BLaER1 treated with 17β-estradiol and CSF1 and Interleukin-3, amounts not matched to agents 10 nM and 100 nM (cell line): ENCODE results near the gene ABHD14A.

ENCODE experiments used
- H3K27ac ChIP-seq, 11 experiments: shearing (Covaris generic); formaldehyde crosslinking; 2 replicates each; pipeline ENCODE4 v1.8.1; 2022
- H3K27me3 ChIP-seq, 11 experiments: shearing (Covaris generic); formaldehyde crosslinking; 2 replicates each; pipeline ENCODE4 v1.8.1; 2022
- H3K36me3 ChIP-seq, 11 experiments: shearing (Covaris generic); formaldehyde crosslinking; 2 replicates each; pipeline ENCODE4 v1.8.1; 2022
- H3K4me1 ChIP-seq, 10 experiments: shearing (Covaris generic); formaldehyde crosslinking; 2 replicates each; pipeline ENCODE4 v1.8.1; 2022
- H3K4me2 ChIP-seq, 11 experiments: shearing (Covaris generic); formaldehyde crosslinking; 2 replicates each; pipeline ENCODE4 v1.8.1; 2022
- H3K4me3 ChIP-seq, 10 experiments: shearing (Covaris generic); formaldehyde crosslinking; 2 replicates each; pipeline ENCODE4 v1.8.1; 2022
- H3K9ac ChIP-seq, 11 experiments: shearing (Covaris generic); formaldehyde crosslinking; 2 replicates each; pipeline ENCODE4 v1.8.1; 2022
- H3K9me3 ChIP-seq, 11 experiments: shearing (Covaris generic); formaldehyde crosslinking; replicated peaks in 1 of 11; 2 replicates each; pipeline ENCODE4 v1.8.1; 2022
- H4K20me1 ChIP-seq, 11 experiments: shearing (Covaris generic); formaldehyde crosslinking; 2 replicates each; pipeline ENCODE4 v1.8.1; 2022
- Cebpa-rat ChIP-seq, 11 experiments: shearing (Covaris generic); IDR thresholded peaks; 2 replicates each; pipeline ENCODE4 v1.8.1; 2022

The ABHD14A gene

GRCh38 chr3:52010431-52010830 lies 35.6 kb downstream of the ABHD14A start:
- Histone ChIP-seq H3K27me3 (no peaks in the 10 kb centered on the region), H3K4me3 (no peak overlapping the region), H3K27ac (no peak overlapping the region), H3K9me3 (no peaks in the 10 kb centered on the region), H3K4me1 (peaks cover 22 to 38% (median 33%) of the 10 kb centered on the region in 10 experiments), H4K20me1 (no peaks in the 10 kb centered on the region; a peak in 1 of 22 replicates), H3K36me3 (no peaks in the 10 kb centered on the region), H3K9ac (no peak overlapping the region), H3K4me2 (no peak overlapping the region)
- TF ChIP-seq Cebpa-rat (IDR thresholded peaks at IDR 0.05), result no peak

- H3K27ac ChIP-seq, result no peak overlapping the region
- H3K27me3 ChIP-seq, result no peaks in the 10 kb centered on the region
- H3K4me1 ChIP-seq, result peaks cover 13 to 47% (median 42%) of the 10 kb centered on the region in 10 experiments
- peak overlapping the region in 3 of 11 experiments; percentile 1 to 19 (median 4); a peak in 2 of 22 replicates for H3K4me2 ChIP-seq
- H3K9ac ChIP-seq, result no peak overlapping the region
- no peak for TF ChIP-seq Cebpa-rat (IDR thresholded peaks at IDR 0.05)
- H3K36me3 ChIP-seq, result no peaks in the 10 kb centered on the region
- no peak overlapping the region for H3K4me3 ChIP-seq
- H3K9me3 ChIP-seq, result no peaks in the 10 kb centered on the region
- H4K20me1 ChIP-seq, result no peaks in the 10 kb centered on the region
These were observed 37.8 kb downstream of the ABHD14A start for GRCh38 chr3:52012699-52013098.

GRCh38 chr3:52013802-52014598 lies 39.1 kb downstream of the ABHD14A start:
- Histone ChIP-seq H3K4me3 (no peak overlapping the region), H3K9me3 (no peaks in the 10 kb centered on the region), H3K27ac (no peak overlapping the region), H3K36me3 (no peaks in the 10 kb centered on the region), H3K9ac (no peak overlapping the region), H3K4me1 (peaks cover 22 to 60% (median 55%) of the 10 kb centered on the region in 10 experiments), H4K20me1 (no peaks in the 10 kb centered on the region), H3K27me3 (peaks cover 0 to 3% (median 0%) of the 10 kb centered on the region in 11 experiments; a peak in 1 of 22 replicates), H3K4me2 (peak overlapping the region in 7 of 11 experiments; percentile 55 to 98 (median 62); a peak in 8 of 22 replicates)
- TF ChIP-seq Cebpa-rat (IDR thresholded peaks at IDR 0.05), result no peak

GRCh38 chr3:52014613-52015012 lies 39.7 kb downstream of the ABHD14A start:
- Histone ChIP-seq H3K36me3 (no peaks in the 10 kb centered on the region), H3K4me2 (peak overlapping the region; percentile 35 to 98 (median 62)), H3K4me3 (no peak overlapping the region), H3K9me3 (no peaks in the 10 kb centered on the region), H3K9ac (no peak overlapping the region), H3K4me1 (peaks cover 29 to 66% (median 61%) of the 10 kb centered on the region in 10 experiments), H4K20me1 (no peaks in the 10 kb centered on the region), H3K27me3 (peaks cover 0 to 3% (median 0%) of the 10 kb centered on the region in 11 experiments; a peak in 1 of 22 replicates), H3K27ac (no peak overlapping the region)
- TF ChIP-seq Cebpa-rat (IDR thresholded peaks at IDR 0.05), result no peak

- H3K4me3 ChIP-seq, result no peak overlapping the region
- no peaks in the 10 kb centered on the region for H4K20me1 ChIP-seq
- H3K4me2 ChIP-seq, result peak overlapping the region; percentile 35 to 98 (median 62)
- no peak for TF ChIP-seq Cebpa-rat (IDR thresholded peaks at IDR 0.05)
- no peak overlapping the region for H3K27ac ChIP-seq
- H3K4me1 ChIP-seq, result peaks cover 39 to 76% (median 71%) of the 10 kb centered on the region in 10 experiments
- H3K9me3 ChIP-seq, result no peaks in the 10 kb centered on the region
- H3K27me3 ChIP-seq, result peaks cover 0 to 3% (median 0%) of the 10 kb centered on the region in 11 experiments; a peak in 1 of 22 replicates
- no peaks in the 10 kb centered on the region for H3K36me3 ChIP-seq
- 0 out of 22 replicates have a peak overlapping the region, but pooled peaks of 2 of the 11 experiments have one; percentile 15 to 37 for H3K9ac ChIP-seq
These were observed 40.8 kb downstream of the ABHD14A start for GRCh38 chr3:52015438-52016228.

GRCh38 chr3:52017586-52017985 lies 42.7 kb downstream of the ABHD14A start:
- Histone ChIP-seq H3K27ac (no peak overlapping the region), H3K4me1 (peaks cover 58 to 93% (median 89%) of the 10 kb centered on the region in 10 experiments), H4K20me1 (no peaks in the 10 kb centered on the region), H3K9ac (peak overlapping the region in 1 of 11 experiments; percentile 4; a peak in 1 of 22 replicates), H3K9me3 (no peaks in the 10 kb centered on the region), H3K27me3 (peaks cover 0 to 3% (median 0%) of the 10 kb centered on the region in 11 experiments; a peak in 1 of 22 replicates), H3K36me3 (no peaks in the 10 kb centered on the region), H3K4me3 (no peak overlapping the region), H3K4me2 (peak overlapping the region in 8 of 11 experiments; percentile 4 to 98 (median 86); a peak in 13 of 22 replicates)
- no peak for TF ChIP-seq Cebpa-rat (IDR thresholded peaks at IDR 0.05)

DNA sequence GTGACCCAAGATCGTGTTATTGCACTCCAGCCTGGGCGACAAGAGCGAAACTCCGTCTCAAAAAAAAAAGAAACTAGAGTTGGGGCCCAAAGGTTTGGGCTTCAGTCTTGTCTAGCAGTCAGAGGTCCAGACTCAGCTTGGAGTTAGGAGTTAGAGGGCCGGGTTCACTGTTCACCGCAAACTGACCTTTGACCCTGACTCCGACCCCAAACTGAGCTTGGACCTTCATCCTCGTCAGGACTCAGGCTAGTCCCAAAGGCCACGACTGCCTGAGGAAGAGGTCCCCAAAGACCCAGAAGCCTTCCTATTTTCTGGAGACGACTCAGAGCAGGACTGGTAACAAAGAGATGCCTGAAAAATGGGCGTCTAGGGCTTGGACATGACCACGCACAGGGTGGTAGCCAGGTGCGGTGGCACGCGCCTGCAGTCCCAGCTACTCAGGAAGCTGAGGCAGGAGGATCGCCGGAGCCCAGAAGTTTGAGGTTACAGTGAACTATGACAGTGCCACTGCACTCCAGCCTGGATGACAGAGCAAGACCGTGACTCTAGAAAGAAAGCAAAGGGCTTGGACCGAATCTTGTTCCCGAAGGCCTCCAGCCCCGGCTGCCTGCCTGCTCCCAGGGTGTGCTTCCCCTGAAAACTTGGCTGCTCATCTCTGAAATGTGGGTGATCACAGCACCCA lies 43.6 kb downstream of the ABHD14A start:
- peak overlapping the region in 9 of 11 experiments; percentile 1 to 71 (median 57); a peak in 16 of 22 replicates for H3K27ac ChIP-seq
- TF ChIP-seq Cebpa-rat (IDR thresholded peaks at IDR 0.05), result no peak
- H3K27me3 ChIP-seq, result peaks cover 0 to 3% (median 0%) of the 10 kb centered on the region in 11 experiments; a peak in 1 of 22 replicates
- H3K4me3 ChIP-seq, result no peak overlapping the region
- peak overlapping the region; percentile 75 to 98 (median 86) for H3K4me2 ChIP-seq
- H3K36me3 ChIP-seq, result no peaks in the 10 kb centered on the region
- no peaks in the 10 kb centered on the region for H4K20me1 ChIP-seq
- peak overlapping the region in 10 of 11 experiments; percentile 20 to 62 (median 53); a peak in 16 of 22 replicates for H3K9ac ChIP-seq
- H3K4me1 ChIP-seq, result peaks cover 67 to 94% (median 93%) of the 10 kb centered on the region in 10 experiments
- H3K9me3 ChIP-seq, result no peaks in the 10 kb centered on the region

GRCh38 chr3:52019352-52020080 lies 44.7 kb downstream of the ABHD14A start:
- H3K36me3 ChIP-seq, result no peaks in the 10 kb centered on the region
- no peaks in the 10 kb centered on the region for H3K9me3 ChIP-seq
- TF ChIP-seq Cebpa-rat (IDR thresholded peaks at IDR 0.05), result no peak
- peak overlapping the region; percentile 20 to 62 (median 52); a peak in 19 of 22 replicates for H3K9ac ChIP-seq
- H3K27ac ChIP-seq, result peak overlapping the region in 10 of 11 experiments; percentile 1 to 71 (median 54); a peak in 18 of 22 replicates
- no peaks in the 10 kb centered on the region for H4K20me1 ChIP-seq
- H3K4me1 ChIP-seq, result peaks cover 77 to 100% (median 100%) of the 10 kb centered on the region in 10 experiments
- H3K4me3 ChIP-seq, result peak overlapping the region in 3 of 10 experiments; percentile 17 to 34 (median 33); a peak in 2 of 20 replicates
- peaks cover 0 to 3% (median 0%) of the 10 kb centered on the region in 11 experiments; a peak in 1 of 22 replicates for H3K27me3 ChIP-seq
- peak overlapping the region; percentile 75 to 98 (median 86) for H3K4me2 ChIP-seq
